Measurements from ENCODE around the gene UMODL1. TPM values are rescaled to one million over a fixed set of nuclear protein-coding genes. Genes with fewer than 3 reads are reported as not detected.
"Not testable (repeated sequence)": the region's sequence is repeated elsewhere in the genome, so short reads cannot be mapped to it uniquely, and the experiment has no call there.

Gene UMODL1
- total RNA-seq, 2 experiments from 2014 or later: 0.05 to 0.10 TPM

DNA sequence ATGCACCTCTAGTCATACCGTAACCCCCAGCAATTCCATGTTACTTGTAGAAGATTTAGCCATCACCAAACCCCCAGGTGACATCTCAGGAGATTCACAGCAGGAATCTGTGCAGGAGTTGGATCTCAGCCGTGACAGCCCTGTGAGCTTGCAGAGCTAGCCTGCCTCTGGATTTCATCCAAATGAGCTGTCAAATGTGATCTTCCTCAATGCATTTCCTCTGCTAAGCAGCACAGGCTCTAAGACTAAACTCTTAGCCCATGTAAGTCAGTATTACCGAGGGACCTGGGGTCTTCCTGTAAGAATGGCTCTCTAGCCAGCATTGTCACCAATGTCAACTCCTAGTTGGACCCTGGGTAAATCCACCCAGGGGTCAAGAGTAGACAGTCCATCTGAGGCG is 41.7 kb downstream of the UMODL1 start:
- Mint-ChIP-seq H3K9me3 (no peaks in the 10 kb centered on the region), H3K27ac (no peak overlapping the region), H3K4me3 (no peak overlapping the region), H3K4me1 (peaks cover 14% of the 10 kb centered on the region), H3K36me3 (ENCODE audit: low read depth) (no peaks in the 10 kb centered on the region), H3K27me3 (peaks cover 22% of the 10 kb centered on the region)
- no peak for DNase-seq
- ChIA-PET CTCF (interaction anchor here (3.5 kb wide), 1 partner anchor 296 kb away, joined by 17 read pairs; no protein-coding TSS in a partner anchor), POLR2A (no interaction called here)

DNA sequence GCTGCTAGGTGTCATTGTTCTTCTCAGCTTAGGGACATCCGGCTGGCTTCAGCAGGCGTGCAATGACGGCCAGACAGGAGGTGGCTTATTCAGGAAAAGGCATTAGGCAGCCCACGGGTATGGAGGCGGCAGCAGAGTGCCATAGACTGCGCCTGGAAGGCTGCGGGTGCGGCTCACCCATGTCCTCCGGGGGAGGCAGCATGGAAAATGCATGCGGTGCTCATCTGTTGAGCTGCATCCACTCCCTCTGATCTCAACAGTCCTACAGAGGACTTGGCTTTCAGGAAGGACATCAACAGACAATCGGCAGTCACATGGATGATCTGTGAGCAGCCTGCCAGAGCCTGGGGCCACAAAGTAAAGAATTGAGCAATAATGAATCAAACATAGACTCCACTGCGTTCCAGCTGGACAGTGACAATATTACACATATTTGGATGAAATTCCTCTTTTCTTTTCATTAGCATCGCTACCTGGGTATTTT is 42.9 kb downstream of the UMODL1 start:
- DNase-seq: no peak
- no peaks in the 10 kb centered on the region for H3K9me3 Mint-ChIP-seq
- POLR2A ChIA-PET: no interaction called here
- CTCF ChIA-PET: interaction anchor here (3.5 kb wide), 1 partner anchor 297 kb away, joined by 17 read pairs; no protein-coding TSS in a partner anchor
- no peak overlapping the region for H3K4me3 Mint-ChIP-seq
- peaks cover 18% of the 10 kb centered on the region for H3K4me1 Mint-ChIP-seq
- H3K27ac Mint-ChIP-seq: no peak overlapping the region
- no peaks in the 10 kb centered on the region for H3K36me3 Mint-ChIP-seq (ENCODE audit: low read depth)
- peaks cover 33% of the 10 kb centered on the region for H3K27me3 Mint-ChIP-seq

DNA sequence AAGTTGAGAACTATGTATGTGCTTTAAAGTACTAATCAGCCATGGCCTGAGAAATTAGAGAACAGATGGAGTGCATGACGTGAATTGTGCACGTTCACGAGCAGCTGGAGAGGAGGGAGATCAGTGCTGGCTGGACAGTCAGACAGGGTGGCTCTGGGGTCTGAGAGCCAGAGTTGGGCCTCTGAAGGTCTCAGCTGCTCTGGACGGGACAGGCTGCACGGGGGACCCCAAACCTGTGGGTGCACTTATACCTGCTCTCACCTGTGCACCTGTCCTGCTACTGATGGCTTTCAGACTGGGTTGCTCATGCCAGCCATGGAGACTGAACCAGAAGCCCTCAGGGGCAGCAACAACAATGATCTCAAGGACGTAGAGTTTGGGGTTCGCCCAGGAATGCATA is 43.5 kb downstream of the UMODL1 start:
- DNase-seq: no peak
- Mint-ChIP-seq H3K27ac (no peak overlapping the region), H3K9me3 (no peaks in the 10 kb centered on the region), H3K4me1 (peaks cover 24% of the 10 kb centered on the region), H3K4me3 (no peak overlapping the region), H3K36me3 (ENCODE audit: low read depth) (no peaks in the 10 kb centered on the region), H3K27me3 (peaks cover 40% of the 10 kb centered on the region)
- CTCF ChIA-PET: interaction anchor here (3.5 kb wide), 1 partner anchor 298 kb away, joined by 17 read pairs; no protein-coding TSS in a partner anchor
- POLR2A ChIA-PET: no interaction called here

GRCh38 chr21:42115136-42115683 is 44.1 kb downstream of the UMODL1 start:
- Mint-ChIP-seq H3K4me3 (no peak overlapping the region), H3K4me1 (peaks cover 24% of the 10 kb centered on the region), H3K27me3 (peaks cover 45% of the 10 kb centered on the region), H3K27ac (no peak overlapping the region), H3K9me3 (no peaks in the 10 kb centered on the region), H3K36me3 (ENCODE audit: low read depth) (no peaks in the 10 kb centered on the region)
- CTCF ChIA-PET: interaction anchor here (3.5 to 4.4 kb wide), 2 partner anchors 14 to 299 kb away, joined by 17 to 27 read pairs; no protein-coding TSS in a partner anchor
- POLR2A ChIA-PET: no interaction called here
- DNase-seq: no peak

DNA sequence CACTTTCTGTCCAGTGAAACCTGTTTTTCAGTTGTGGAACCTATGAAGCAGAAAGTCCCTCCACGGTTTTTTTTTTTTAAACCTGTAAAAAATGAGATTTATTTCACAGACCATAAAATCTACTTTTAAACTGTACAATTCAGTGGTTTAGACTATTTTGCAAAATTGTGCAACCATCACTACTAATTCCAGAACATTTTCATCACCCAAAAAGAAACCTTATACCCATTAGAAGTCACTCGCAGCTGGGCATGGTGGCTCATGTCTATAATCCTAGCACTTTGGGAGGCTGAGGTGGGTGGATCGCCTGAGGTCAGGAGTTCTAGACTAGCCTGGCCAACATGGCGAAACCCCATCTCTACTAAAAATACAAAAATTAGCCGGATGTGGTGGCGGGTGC is 45.4 kb downstream of the UMODL1 start:
- H3K36me3 Mint-ChIP-seq (ENCODE audit: low read depth); DNase-seq; H3K4me3 Mint-ChIP-seq; H3K27ac Mint-ChIP-seq; H3K9me3 Mint-ChIP-seq: not testable (repeated sequence)
- peaks cover 58% of the 10 kb centered on the region for H3K27me3 Mint-ChIP-seq
- CTCF ChIA-PET: interaction anchor here (0.6 to 4.4 kb wide), 14 partner anchors 9 to 433 kb away, joined by 3 to 33 read pairs (median 4); no protein-coding TSS in a partner anchor
- H3K4me1 Mint-ChIP-seq: peaks cover 27% of the 10 kb centered on the region
- POLR2A ChIA-PET: interaction anchor here (2.6 kb wide), 1 partner anchor 12 kb away, joined by 6 read pairs; no protein-coding TSS in a partner anchor

- peak; percentile 72 for DNase-seq
- H3K4me1 Mint-ChIP-seq: peaks cover 27% of the 10 kb centered on the region
- CTCF ChIA-PET: interaction anchor here (0.6 to 4.4 kb wide), 33 partner anchors 9 to 834 kb away, joined by 3 to 33 read pairs (median 4); no protein-coding TSS in a partner anchor
- H3K36me3 Mint-ChIP-seq (ENCODE audit: low read depth): no peaks in the 10 kb centered on the region
- H3K9me3 Mint-ChIP-seq: no peaks in the 10 kb centered on the region
- H3K27me3 Mint-ChIP-seq: peaks cover 65% of the 10 kb centered on the region
- POLR2A ChIA-PET: interaction anchor here (1.3 to 2.6 kb wide), 2 partner anchors 11 to 238 kb away, joined by 3 to 6 read pairs; partner anchors contain the start of gene PRDM15
- H3K27ac Mint-ChIP-seq: no peak overlapping the region
- no peak overlapping the region for H3K4me3 Mint-ChIP-seq
These were observed 46.3 kb downstream of the UMODL1 start for GRCh38 chr21:42117229-42117966.

- Mint-ChIP-seq H3K36me3 (ENCODE audit: low read depth) (no peaks in the 10 kb centered on the region), H3K4me1 (peaks cover 27% of the 10 kb centered on the region), H3K27me3 (peaks cover 66% of the 10 kb centered on the region), H3K9me3 (no peaks in the 10 kb centered on the region), H3K27ac (no peak overlapping the region), H3K4me3 (no peak overlapping the region)
- CTCF ChIA-PET: interaction anchor here (0.6 to 4.4 kb wide), 29 partner anchors 8 to 835 kb away, joined by 3 to 33 read pairs (median 4); no protein-coding TSS in a partner anchor
- POLR2A ChIA-PET: interaction anchor here (1.3 to 2.6 kb wide), 2 partner anchors 10 to 239 kb away, joined by 3 to 6 read pairs; partner anchors contain the start of gene PRDM15
- no peak for DNase-seq
These were observed 47.1 kb downstream of the UMODL1 start for GRCh38 chr21:42117967-42118780.

DNA sequence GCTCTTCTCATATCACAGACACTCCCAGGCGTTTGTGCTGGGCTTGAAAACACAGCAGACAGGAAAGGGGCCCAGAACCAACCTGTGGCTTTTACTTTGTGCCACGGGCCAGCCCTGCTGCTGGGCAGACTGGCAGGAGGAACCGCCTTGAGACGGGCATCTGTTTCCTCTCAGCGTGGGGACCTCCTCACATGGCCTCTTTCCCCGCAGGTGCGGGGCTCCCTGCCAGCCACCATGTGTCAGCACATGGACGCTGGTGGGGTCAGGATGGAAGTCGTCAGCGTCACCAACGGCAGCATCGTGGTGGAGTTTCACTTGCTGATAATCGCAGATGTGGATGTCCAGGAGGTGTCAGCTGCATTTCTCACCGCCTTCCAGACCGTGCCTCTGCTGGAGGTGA is 47.8 kb downstream of the UMODL1 start:
- Mint-ChIP-seq H3K4me1 (peaks cover 30% of the 10 kb centered on the region), H3K36me3 (ENCODE audit: low read depth) (no peaks in the 10 kb centered on the region), H3K27ac (no peak overlapping the region), H3K4me3 (no peak overlapping the region), H3K9me3 (no peaks in the 10 kb centered on the region), H3K27me3 (peaks cover 65% of the 10 kb centered on the region)
- peak; percentile 25 for DNase-seq
- CTCF ChIA-PET: interaction anchor here (0.9 to 4.4 kb wide), 6 partner anchors 11 to 302 kb away, joined by 3 to 33 read pairs (median 4); no protein-coding TSS in a partner anchor
- POLR2A ChIA-PET: interaction anchor here (2.6 kb wide), 1 partner anchor 10 kb away, joined by 6 read pairs; no protein-coding TSS in a partner anchor

- no peak overlapping the region for H3K27ac Mint-ChIP-seq
- peaks cover 30% of the 10 kb centered on the region for H3K4me1 Mint-ChIP-seq
- no peak overlapping the region for H3K4me3 Mint-ChIP-seq
- ChIA-PET POLR2A (interaction anchor here (0.6 kb wide), 1 partner anchor 37 kb away, joined by 3 read pairs; no protein-coding TSS in a partner anchor), CTCF (interaction anchor here (1.2 to 1.3 kb wide), 2 partner anchors 13 to 503 kb away, joined by 3 to 4 read pairs; no protein-coding TSS in a partner anchor)
- peaks cover 58% of the 10 kb centered on the region for H3K27me3 Mint-ChIP-seq
- H3K9me3 Mint-ChIP-seq: no peaks in the 10 kb centered on the region
- DNase-seq: no peak
- no peaks in the 10 kb centered on the region for H3K36me3 Mint-ChIP-seq (ENCODE audit: low read depth)
These were observed 49.2 kb downstream of the UMODL1 start for GRCh38 chr21:42120101-42120902.

GRCh38 chr21:42120903-42121535 is 49.9 kb downstream of the UMODL1 start:
- ChIA-PET CTCF (interaction anchor here (1.2 to 1.3 kb wide), 2 partner anchors 14 to 504 kb away, joined by 3 to 4 read pairs; no protein-coding TSS in a partner anchor), POLR2A (no interaction called here)
- no peaks in the 10 kb centered on the region for H3K9me3 Mint-ChIP-seq
- no peak overlapping the region for H3K27ac Mint-ChIP-seq
- H3K4me3 Mint-ChIP-seq: no peak overlapping the region
- no peak for DNase-seq
- peaks cover 58% of the 10 kb centered on the region for H3K27me3 Mint-ChIP-seq
- no peaks in the 10 kb centered on the region for H3K36me3 Mint-ChIP-seq (ENCODE audit: low read depth)
- H3K4me1 Mint-ChIP-seq: peaks cover 30% of the 10 kb centered on the region

- POLR2A ChIA-PET: interaction anchor here (1.2 kb wide), 1 partner anchor 10 kb away, joined by 5 read pairs; no protein-coding TSS in a partner anchor
- no peaks in the 10 kb centered on the region for H3K36me3 Mint-ChIP-seq (ENCODE audit: low read depth)
- DNase-seq: no peak
- no peaks in the 10 kb centered on the region for H3K9me3 Mint-ChIP-seq
- H3K27me3 Mint-ChIP-seq: peaks cover 58% of the 10 kb centered on the region
- peaks cover 30% of the 10 kb centered on the region for H3K4me1 Mint-ChIP-seq
- no peak overlapping the region for H3K4me3 Mint-ChIP-seq
- H3K27ac Mint-ChIP-seq: no peak overlapping the region
- CTCF ChIA-PET: no interaction called here
These were observed 50.7 kb downstream of the UMODL1 start for GRCh38 chr21:42121794-42122193.
